HCT116 (cell line): ENCODE measurements around the gene TMEM44. TPM values are rescaled to one million over a fixed set of nuclear protein-coding genes. Genes with fewer than 3 reads are reported as not detected.

ENCODE experiments used
- ATAC-seq: fragments of 200-7000 bp; cut with Tn5 transposase; 2 replicates; pipeline ENCODE4 v1.9.1; 2020; ENCODE audit warnings: mild to moderate bottlenecking, moderate library complexity
- BruUV-seq: library from RNA; stranded (reverse); fragments of 400-500 nt; replicated peaks from 2 replicates; lab custom pipeline; 2021; lab: Mats Ljungman, UMichigan
- CTCF ChIA-PET: fragments of 300-600 bp; sonication (Branson Sonifier 250); formaldehyde crosslinking; loops from one replicate; lab custom pipeline; 2021; ENCODE audit warnings: antibody characterized with exemption; lab: Charles Lee
- POLR2A ChIA-PET: fragments of 300-600, 350-600 bp; sonication (Branson Sonifier 250); formaldehyde crosslinking; loops from one replicate; lab custom pipeline; 2021; ENCODE audit warnings: antibody characterized with exemption; lab: Charles Lee
- RAD21 ChIA-PET, 2 experiments: fragments of 300-600 bp; sonication (Branson Sonifier 250); formaldehyde crosslinking; loops; one replicate each; lab custom pipeline; 2023; ENCODE audit warnings: low total read pairs in 2 of 2; ENCODE audit not compliant: uncharacterized antibody in 2 of 2, unreplicated experiment in 2 of 2, low non-redundant PET in 1 of 2; lab: Charles Lee
- DNase-seq: peaks from one replicate; pipeline ENCODE4 v3.0.0-alpha.2; 2010; ENCODE audit warnings: low read depth, low spot score
- H2AFZ ChIP-seq: fragments of 200-600 bp; shearing (Covaris generic), sonication (generic); 2 replicates; pipeline ENCODE4 v1.6.1; 2017; ENCODE audit warnings: low read depth, mixed run types, mixed read lengths, antibody characterized with exemption, low read length; ENCODE audit not compliant: poor library complexity, severe bottlenecking
- H3K27ac ChIP-seq: 2 replicates; pipeline ENCODE4 v1.5.1; 2012; ENCODE audit warnings: low read depth, low read length
- H3K27me3 ChIP-seq: fragments of 200-600 bp; sonication (generic); 2 replicates; pipeline ENCODE4 v1.6.1; 2016; ENCODE audit warnings: mixed run types, low read length, mixed read lengths; ENCODE audit not compliant: insufficient read depth
- H3K36me3 ChIP-seq, 2 experiments: fragments of 200-500 bp in 1 of 2; fragments of 200-600 bp in 1 of 2; sonication (Bioruptor generic) in 1 of 2; sonication (generic) in 1 of 2; 2 replicates each; pipeline versions ENCODE4 v1.5.1 to v1.6.1; 2014 to 2016; ENCODE audit warnings: low read length in 2 of 2, inconsistent platforms in 1 of 2, mixed read lengths in 1 of 2, mixed run types in 1 of 2; ENCODE audit not compliant: insufficient read depth in 2 of 2, control insufficient read depth in 1 of 2
- H3K4me1 ChIP-seq, 2 experiments: fragments of 200-600 bp in 1 of 2; sonication (generic) in 1 of 2; 2 replicates each; pipeline versions ENCODE4 v1.5.1 to v1.6.1; 2012 to 2017; ENCODE audit warnings: low read length in 2 of 2, inconsistent platforms in 1 of 2, mild to moderate bottlenecking in 1 of 2, mixed read lengths in 1 of 2, mixed run types in 1 of 2, moderate library complexity in 1 of 2; ENCODE audit not compliant: insufficient read depth in 2 of 2, control insufficient read depth in 1 of 2
- H3K4me2 ChIP-seq: fragments of 200-600 bp; sonication (generic); 2 replicates; pipeline ENCODE4 v1.6.1; 2017; ENCODE audit warnings: mixed run types, low read length, mixed read lengths
- H3K4me3 ChIP-seq, 2 experiments: fragments of 200-600 bp in 1 of 2; sonication (generic) in 1 of 2; replicated peaks in 1 of 2; 2 replicates each; pipeline ENCODE4 v1.5.1; 2011 to 2016; ENCODE audit warnings: low read length in 2 of 2, control low read depth in 1 of 2, low read depth in 1 of 2, mild to moderate bottlenecking in 1 of 2, mixed read lengths in 1 of 2, mixed run types in 1 of 2
- H3K79me2 ChIP-seq: fragments of 200-600 bp; sonication (generic); 2 replicates; pipeline ENCODE4 v1.6.1; 2017; ENCODE audit warnings: mild to moderate bottlenecking, mixed run types, low read length, moderate library complexity, mixed read lengths; ENCODE audit not compliant: insufficient read depth
- H3K9ac ChIP-seq: fragments of 200-600 bp; sonication (generic); 2 replicates; pipeline ENCODE4 v1.6.1; 2016; ENCODE audit warnings: low read length, mixed read lengths
- H3K9me2 ChIP-seq: fragments of 200-600 bp; sonication (generic), shearing (Covaris generic); 2 replicates; pipeline ENCODE4 v1.6.1; 2017; ENCODE audit warnings: mixed run types, mild to moderate bottlenecking, moderate library complexity; ENCODE audit not compliant: insufficient read depth
- H3K9me3 ChIP-seq, 2 experiments: fragments of 200-500 bp in 1 of 2; fragments of 200-600 bp in 1 of 2; sonication (Bioruptor generic) in 1 of 2; sonication (generic) in 1 of 2; 2 replicates each; pipeline ENCODE4 v1.6.1; 2014 to 2017; ENCODE audit warnings: low read length in 2 of 2, mixed read lengths in 2 of 2, inconsistent platforms in 1 of 2, low read depth in 1 of 2, mild to moderate bottlenecking in 1 of 2, mixed run types in 1 of 2, moderate library complexity in 1 of 2; ENCODE audit not compliant: control insufficient read depth in 1 of 2, insufficient read depth in 1 of 2
- H4K20me1 ChIP-seq: fragments of 200-600 bp; sonication (generic), shearing (Covaris generic); 2 replicates; pipeline ENCODE4 v1.6.1; 2017; ENCODE audit warnings: mixed run types, mild to moderate bottlenecking, moderate library complexity; ENCODE audit not compliant: insufficient read depth
- ATF3 ChIP-seq: IDR thresholded peaks from 2 replicates; pipeline ENCODE4 v1.6.1; 2012
- CBX3 ChIP-seq: IDR thresholded peaks from 2 replicates; pipeline ENCODE4 v1.6.1; 2012; ENCODE audit warnings: low read depth
- CEBPB ChIP-seq: IDR thresholded peaks from 2 replicates; pipeline ENCODE4 v1.6.1; 2012; ENCODE audit warnings: low read depth
- ELF1 ChIP-seq: IDR thresholded peaks from 2 replicates; pipeline ENCODE4 v1.6.1; 2012; ENCODE audit warnings: low read depth, borderline replicate concordance
- EZH2phosphoT487 ChIP-seq: fragments of 200-600 bp; IDR thresholded peaks from 2 replicates; pipeline ENCODE4 v1.6.1; 2018; ENCODE audit warnings: antibody characterized with exemption, borderline replicate concordance
- FOSL1 ChIP-seq: IDR thresholded peaks from 2 replicates; pipeline ENCODE4 v1.6.1; 2012; ENCODE audit warnings: low read depth
- JUND ChIP-seq: IDR thresholded peaks from 2 replicates; pipeline ENCODE4 v1.6.1; 2012
- MAX ChIP-seq: IDR thresholded peaks from 2 replicates; pipeline ENCODE4 v1.6.1; 2012
- POLR2AphosphoS5 ChIP-seq: IDR thresholded peaks from 2 replicates; pipeline ENCODE4 v1.6.1; 2011; ENCODE audit warnings: mild to moderate bottlenecking, low read depth, low read length, moderate library complexity
- SIN3A ChIP-seq: IDR thresholded peaks from 2 replicates; pipeline ENCODE4 v1.6.1; 2012; ENCODE audit warnings: low read depth
- SRF ChIP-seq: IDR thresholded peaks from 2 replicates; pipeline ENCODE4 v1.6.1; 2012; ENCODE audit warnings: low read depth
- TCF7L2 ChIP-seq: IDR thresholded peaks from 2 replicates; pipeline ENCODE4 v1.7.0; 2011; ENCODE audit warnings: borderline replicate concordance, inconsistent platforms; ENCODE audit not compliant: insufficient read depth, insufficient read length; ENCODE audit errors: extremely low read depth
- YY1 ChIP-seq: IDR thresholded peaks from 2 replicates; pipeline ENCODE4 v1.6.1; 2011; ENCODE audit warnings: low read length, low read depth, moderate library complexity, mild to moderate bottlenecking; ENCODE audit not compliant: insufficient replicate concordance; ENCODE audit errors: extremely low read depth
- ZBTB33 ChIP-seq: IDR thresholded peaks from 2 replicates; pipeline ENCODE4 v1.6.1; 2011; ENCODE audit warnings: mild to moderate bottlenecking, low read length, moderate library complexity; ENCODE audit not compliant: insufficient replicate concordance; ENCODE audit errors: extremely low read depth
- ZFX ChIP-seq: fragments of 450-650 bp; IDR thresholded peaks from 2 replicates; pipeline ENCODE4 v1.6.1; 2017
- ZNF274 ChIP-seq: fragments of 200-500 bp; sonication (Bioruptor generic); IDR thresholded peaks from 2 replicates; pipeline ENCODE4 v1.6.1; 2014; ENCODE audit warnings: mild to moderate bottlenecking, low read depth, low read length, inconsistent platforms
- intact Hi-C: fragments of 100-400 bp; cut with micrococcal nuclease; formaldehyde crosslinking; loops from 2 replicates; pipeline ENCODE4 v1.10.0; 2022
- total RNA-seq: library from RNA; stranded (reverse); gene quantifications from one replicate; pipeline ENCODE4 v1.2.1, GENCODE V29; 2021; ENCODE audit not compliant: unreplicated experiment

TMEM44 gene
- total RNA-seq, 1 experiment from 2014 or later: 30.3 TPM

GRCh38 chr3:194569252-194569651 lies 64.0 kb downstream of the TMEM44 start:
- ChIA-PET POLR2A (no interaction called here), RAD21 (no interaction called here), CTCF (no interaction called here)
- Histone ChIP-seq H3K27me3 (no peaks in the 10 kb centered on the region), H4K20me1 (no peaks in the 10 kb centered on the region), H3K4me2 (no peak overlapping the region), H2AFZ (no peak overlapping the region), H3K79me2 (no peaks in the 10 kb centered on the region), H3K4me1 (peaks cover 0 to 4% of the 10 kb centered on the region in 2 experiments; a peak in 1 of 4 replicates), H3K27ac (no peak overlapping the region), H3K9ac (no peak overlapping the region), H3K36me3 (no peaks in the 10 kb centered on the region), H3K9me2 (no peaks in the 10 kb centered on the region), H3K9me3 (no peaks in the 10 kb centered on the region), H3K4me3 (no peak overlapping the region)
- no peak for ATAC-seq
- TF ChIP-seq YY1 (no peak), TCF7L2 (no peak), SRF (no peak), JUND (no peak), ELF1 (no peak), ZBTB33 (no peak), ATF3 (no peak), POLR2AphosphoS5 (no peak), EZH2phosphoT487 (no peak), CBX3 (no peak), SIN3A (no peak), ZFX (no peak), ZNF274 (no peak), MAX (no peak), CEBPB (no peak), FOSL1 (no peak)
- BruUV-seq: no TSS peak
- DNase-seq: no peak
- intact Hi-C loops: no loop called here
